HCEC 1CT (cell line): ENCODE measurements around the gene ITGA6.
A peak's percentile ranks its signal among the peaks of the same experiment; 100 is the strongest.

Experiments
- DNase-seq: peaks from one replicate; pipeline ENCODE4 v3.0.0-alpha.2; 2017

Gene ITGA6

DNA sequence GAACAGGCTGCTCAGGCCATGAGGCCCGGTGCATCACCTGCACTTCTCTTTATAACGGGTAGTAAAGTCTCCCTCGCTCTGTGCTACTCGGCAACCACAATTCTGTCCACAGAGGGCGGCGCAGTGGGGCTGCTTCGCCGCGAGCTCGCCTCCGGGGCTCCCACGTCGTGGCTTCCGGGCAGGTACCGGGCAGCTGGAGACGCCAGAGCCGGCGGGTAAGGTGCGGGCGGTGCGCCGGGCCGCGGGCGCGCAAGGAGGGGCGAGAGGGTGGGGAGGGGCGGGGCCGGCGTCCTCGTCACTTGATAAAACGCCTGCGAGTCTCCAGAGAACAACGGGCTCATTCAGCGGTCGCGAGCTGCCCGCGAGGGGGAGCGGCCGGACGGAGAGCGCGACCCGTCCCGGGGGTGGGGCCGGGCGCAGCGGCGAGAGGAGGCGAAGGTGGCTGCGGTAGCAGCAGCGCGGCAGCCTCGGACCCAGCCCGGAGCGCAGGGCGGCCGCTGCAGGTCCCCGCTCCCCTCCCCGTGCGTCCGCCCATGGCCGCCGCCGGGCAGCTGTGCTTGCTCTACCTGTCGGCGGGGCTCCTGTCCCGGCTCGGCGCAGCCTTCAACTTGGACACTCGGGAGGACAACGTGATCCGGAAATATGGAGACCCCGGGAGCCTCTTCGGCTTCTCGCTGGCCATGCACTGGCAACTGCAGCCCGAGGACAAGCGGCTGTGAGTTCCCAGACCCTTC lies at the start of gene ITGA6:
TSS of gene ITGA6 (plus strand) at position 331 of the 734 bp plus-strand sequence.
- DNase-seq = peak; percentile 67

- peak; percentile 7 for DNase-seq
Measured at GRCh38 chr2:172380436-172381274, 46.7 kb upstream of the ITGA6 start.

DNA sequence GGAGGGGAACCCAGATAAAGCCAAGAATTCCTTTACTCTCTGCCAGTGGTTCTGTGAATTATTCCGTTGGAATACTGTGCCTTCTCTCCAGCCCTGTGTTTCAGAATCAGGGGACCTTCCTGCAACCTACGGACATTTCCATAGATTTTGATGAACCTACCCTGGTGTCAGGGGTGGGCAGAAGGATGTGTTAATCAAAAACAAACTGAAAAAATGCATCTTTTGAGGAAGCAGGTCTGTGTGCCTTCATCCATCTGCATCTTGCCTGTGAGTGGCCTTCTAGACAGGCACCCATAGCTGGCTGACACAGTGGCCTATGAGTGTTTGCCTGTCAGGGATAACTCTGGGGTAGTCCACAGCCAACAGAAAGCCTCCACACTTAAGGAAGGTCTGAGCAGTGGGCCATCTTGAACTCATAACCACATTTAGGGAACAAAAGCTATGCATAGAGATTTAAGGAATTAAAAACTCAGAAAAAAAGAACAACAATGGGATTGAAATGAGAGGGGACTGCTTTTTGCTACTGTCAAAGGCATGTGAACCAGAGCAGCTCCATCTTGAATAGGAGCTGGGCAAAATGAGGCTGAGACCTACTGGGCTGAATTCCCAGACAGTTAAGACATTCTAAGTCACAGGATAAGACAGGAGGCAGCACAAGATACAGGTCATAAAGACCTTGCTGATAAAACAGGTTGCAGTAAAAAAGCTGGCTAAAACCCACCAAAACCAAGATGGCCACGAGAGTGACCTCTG lies 45.9 kb upstream of the ITGA6 start:
- no peak for DNase-seq

- no peak for DNase-seq
Measured at GRCh38 chr2:172387361-172387760, 40.0 kb upstream of the ITGA6 start.

DNA sequence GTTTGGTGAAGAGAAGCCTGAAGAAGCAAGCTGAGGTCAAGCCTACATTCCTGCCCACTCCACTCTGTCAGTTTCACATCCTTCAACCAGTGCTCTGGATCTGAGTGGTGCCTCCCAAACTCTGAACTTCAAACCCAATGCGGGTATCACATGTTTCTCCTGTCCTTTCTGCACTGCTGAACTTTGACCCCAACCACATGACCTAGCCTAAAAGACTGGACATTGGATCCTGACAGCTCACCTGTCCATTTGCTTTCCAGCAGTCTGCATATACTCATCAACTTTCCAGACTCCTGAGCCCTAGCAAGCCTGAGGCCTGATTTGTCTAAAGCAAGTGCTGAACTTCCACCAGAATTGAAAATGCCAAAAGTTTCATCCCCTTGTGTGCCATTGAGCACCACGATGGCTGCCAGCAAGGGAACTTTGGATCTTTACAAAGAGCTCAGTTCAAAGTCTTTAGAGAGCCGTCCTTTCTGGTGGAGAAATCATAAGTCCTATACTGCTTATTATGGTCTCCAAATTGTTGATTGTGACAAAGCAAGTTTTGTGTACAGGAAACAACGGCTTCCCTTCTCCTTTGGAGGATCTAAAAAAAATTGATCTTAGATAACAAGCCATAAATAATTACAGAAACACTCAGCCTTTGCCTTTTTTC lies 37.6 kb upstream of the ITGA6 start:
- no peak for DNase-seq

DNA sequence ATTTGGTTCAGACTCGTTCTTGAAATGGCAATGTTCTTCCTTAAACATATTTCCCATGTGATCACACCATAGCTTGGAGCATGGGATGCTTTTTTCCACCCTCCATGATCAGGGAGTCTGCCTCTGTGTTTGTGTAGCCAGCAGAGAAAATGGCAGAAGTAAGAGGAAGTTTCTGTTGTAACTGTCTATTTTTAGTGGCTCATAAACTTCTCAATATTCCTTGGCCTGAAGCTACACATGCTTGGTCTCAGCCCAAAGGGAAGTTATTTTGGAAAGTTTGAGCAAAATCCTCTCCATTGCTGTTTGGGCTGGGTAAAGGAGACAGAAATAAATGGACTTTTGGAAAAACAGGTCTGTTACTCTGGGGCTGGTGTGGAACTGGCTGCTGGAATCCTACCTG lies 33.4 kb upstream of the ITGA6 start:
- DNase-seq = no peak

- no peak for DNase-seq
Measured at GRCh38 chr2:172395503-172395902, 31.9 kb upstream of the ITGA6 start.

DNA sequence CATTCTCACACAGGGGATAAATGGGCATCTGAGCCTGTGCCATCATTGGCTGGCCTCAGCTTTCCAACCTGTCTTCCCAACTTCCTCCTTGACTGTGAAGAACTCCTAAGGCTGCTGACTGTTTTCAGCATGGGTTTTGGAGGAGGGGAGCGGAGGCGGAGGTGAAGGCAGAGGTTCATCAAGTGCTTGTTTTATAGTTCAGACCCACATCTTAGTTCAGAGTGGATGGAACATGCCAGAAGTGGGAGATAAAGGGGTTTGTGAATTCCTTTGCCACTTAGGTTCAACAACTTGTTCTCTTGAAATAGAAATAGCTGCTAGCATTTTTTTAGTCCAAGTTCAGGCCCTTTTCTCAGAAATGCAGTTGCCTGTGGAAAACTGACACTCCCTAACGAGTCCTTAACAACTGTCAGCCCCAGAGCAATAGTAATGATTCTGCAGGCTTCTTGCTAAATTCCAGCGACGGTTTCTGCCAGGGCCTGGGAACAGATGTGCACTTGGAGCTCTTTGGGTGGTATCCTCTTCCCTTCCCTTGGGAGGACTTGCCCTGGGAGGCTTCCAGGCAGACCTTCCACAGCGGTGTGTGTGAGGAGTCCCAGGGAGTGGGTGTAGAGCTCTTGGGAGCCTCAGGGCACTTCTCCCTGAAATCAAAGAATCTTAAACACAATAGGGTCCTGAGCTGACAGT lies 30.1 kb upstream of the ITGA6 start:
- DNase-seq = no peak

- no peak for DNase-seq
Measured at GRCh38 chr2:172398440-172398839, 28.9 kb upstream of the ITGA6 start.

DNA sequence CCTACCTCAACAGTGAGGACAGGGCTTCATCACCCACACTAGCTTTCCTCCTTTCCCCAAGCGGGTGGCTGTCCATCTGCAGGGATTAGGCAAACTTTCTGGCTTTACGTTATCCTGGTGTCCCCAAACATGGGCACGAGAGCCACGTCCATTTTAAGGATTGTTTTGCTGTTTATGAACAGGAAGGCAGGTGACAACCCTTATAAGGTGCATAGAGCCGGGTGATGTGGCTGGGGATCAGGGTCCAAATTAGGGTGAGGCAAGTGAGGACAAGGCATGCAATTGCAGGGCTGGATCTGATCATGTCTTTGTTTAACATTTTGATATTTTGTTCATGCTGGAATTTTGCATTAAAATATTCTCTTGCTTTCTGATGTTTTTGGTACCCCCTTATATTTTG lies 27.6 kb upstream of the ITGA6 start:
- no peak for DNase-seq

DNA sequence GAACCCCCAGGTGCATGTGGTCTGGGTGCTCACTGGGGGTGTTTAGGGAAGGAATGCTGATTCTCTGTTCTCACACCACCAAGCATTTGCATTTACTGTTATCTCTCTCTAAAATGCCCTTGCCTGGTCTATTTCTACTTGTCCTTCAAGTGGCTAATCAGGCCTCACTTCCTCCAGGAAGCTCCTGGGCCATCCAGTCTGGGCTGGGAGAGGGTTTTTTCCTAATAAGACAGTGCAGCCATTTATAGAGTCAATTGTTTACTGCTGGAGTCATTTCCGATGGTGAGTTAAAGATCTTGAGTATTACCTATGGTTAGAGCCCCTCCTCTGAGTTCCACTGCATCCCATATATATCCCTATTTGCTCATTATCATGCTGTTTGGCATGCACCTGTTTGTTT lies 25.2 kb upstream of the ITGA6 start:
- no peak for DNase-seq

DNA sequence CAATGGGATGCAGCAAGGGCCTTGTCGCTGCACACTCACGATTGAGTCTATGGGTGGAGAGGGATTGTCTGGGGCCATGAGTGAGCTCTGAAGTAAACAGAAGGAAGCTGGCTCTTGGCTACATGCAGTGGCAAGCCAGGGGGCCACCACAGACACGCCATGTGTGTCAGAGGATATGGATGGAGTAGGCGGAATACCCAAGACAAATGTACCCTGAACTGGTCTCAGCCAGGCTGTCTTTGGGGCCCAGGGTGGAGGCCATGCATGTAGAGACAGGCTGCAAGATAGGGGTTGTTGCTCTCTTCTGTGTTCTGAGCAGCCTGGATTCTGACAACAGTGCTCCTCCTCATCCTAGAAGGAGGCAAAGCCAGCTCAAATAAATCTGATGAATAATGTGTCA lies 24.0 kb upstream of the ITGA6 start:
- DNase-seq = no peak

- DNase-seq = no peak
Measured at GRCh38 chr2:172403881-172404468, 23.4 kb upstream of the ITGA6 start.

DNA sequence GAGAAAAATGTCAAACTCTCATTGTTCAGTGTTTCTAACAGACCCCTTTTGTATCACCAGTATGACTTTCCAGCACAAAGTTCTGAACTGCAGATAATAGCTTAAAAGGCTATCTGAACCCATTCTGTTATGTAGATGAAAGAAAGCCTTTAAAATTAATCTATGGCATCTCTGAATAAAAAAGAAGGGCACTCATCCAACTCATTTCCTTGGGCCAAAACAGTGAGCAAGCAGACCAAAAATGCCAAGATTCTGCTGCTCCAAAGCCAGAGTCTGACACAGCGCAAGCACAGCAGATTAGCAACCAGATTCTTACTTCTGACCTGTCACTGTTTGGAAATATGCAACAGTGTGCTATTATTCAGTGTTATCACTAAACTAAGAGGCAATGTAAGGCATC lies 22.6 kb upstream of the ITGA6 start:
- peak; percentile 77 for DNase-seq

DNA sequence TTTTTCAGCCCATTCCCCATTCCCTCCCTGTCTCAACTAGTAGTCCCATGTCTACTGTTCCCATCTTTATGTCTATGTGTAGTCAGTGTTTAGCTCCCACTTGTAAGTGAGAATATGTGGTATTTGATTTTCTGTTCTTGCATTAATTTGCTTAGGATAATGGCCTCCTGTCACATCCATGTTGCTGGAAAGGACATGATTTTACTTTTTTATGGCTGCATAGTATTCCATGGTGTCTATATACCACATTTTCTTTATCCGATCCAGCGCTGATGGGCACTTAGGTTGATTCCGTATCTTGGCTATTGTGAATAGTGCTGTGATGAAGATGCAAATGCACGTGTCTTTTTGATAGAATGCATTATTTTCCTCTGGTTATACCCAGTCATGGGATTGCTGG lies 21.7 kb upstream of the ITGA6 start:
- no peak for DNase-seq

DNA sequence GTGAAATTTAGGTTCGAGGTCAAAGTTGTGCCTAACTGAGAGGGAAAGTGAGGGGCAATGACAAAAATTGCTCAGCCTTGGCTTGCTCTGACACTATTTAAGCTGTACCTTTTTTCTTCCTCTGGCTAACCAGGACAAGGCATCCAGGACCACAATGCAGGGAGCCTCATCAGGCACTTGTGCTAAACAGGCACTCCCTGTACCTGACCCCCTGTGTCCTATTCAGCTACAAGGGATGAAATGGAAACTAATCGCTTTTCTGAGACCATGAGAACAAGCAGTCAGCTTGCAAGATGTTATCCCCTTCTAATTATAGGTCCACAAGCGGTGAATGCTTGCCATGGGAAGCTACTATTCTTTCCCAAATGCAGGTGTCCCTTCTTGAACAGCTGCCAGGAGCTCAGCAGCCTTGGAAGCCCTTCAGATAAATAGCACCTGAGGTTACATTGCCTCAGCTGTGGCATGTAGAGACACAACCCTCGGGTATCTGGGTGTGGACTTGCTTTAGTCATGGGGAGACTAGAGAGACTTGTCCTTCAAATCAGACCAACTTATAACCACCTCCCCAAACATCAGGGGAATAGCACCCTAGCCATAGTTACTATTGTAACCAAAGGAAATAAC lies 19.1 kb upstream of the ITGA6 start:
- DNase-seq = no peak

DNA sequence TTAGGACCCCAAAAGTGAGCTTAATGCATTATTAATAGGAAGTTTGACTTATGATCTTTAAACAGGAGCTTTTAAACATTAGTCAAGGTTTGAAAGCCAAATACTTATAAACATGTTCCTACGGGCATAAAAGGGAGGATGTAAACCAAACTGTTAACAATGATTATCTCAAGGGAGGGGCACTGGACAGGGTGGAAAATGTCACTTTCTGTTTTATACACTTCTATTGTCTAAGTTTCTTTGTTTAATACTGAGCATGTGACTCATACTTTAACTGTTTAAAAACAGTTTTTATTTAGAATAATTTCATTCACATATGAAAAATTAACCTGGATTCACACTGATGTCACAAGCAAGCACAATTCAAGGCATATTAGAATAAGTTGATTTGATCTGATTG lies 18.3 kb upstream of the ITGA6 start:
- no peak for DNase-seq

DNA sequence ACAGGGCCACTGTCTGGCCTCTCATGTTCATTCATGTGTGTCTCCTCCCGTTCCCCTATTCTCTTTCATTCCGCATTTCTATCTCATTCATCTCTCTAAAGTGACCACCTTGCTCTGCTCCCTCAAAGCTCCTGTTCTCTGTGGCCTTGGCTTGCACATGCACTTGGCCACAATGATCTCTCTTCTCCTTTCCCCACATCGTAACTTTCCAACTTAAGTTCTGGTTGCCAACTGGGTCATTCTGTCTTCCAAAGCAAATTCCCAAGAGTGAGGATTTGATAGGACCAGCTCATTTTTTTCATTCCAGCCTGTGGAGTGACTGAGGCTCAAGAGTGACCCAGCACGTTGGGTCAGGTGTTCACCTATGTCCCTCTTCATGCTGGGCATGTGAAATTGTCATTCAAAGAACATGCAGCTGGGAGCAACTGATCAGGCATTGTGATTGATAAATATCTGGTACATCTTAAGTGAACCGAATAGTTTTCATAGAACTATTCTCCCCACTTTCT lies 14.3 kb upstream of the ITGA6 start:
- DNase-seq = no peak

DNA sequence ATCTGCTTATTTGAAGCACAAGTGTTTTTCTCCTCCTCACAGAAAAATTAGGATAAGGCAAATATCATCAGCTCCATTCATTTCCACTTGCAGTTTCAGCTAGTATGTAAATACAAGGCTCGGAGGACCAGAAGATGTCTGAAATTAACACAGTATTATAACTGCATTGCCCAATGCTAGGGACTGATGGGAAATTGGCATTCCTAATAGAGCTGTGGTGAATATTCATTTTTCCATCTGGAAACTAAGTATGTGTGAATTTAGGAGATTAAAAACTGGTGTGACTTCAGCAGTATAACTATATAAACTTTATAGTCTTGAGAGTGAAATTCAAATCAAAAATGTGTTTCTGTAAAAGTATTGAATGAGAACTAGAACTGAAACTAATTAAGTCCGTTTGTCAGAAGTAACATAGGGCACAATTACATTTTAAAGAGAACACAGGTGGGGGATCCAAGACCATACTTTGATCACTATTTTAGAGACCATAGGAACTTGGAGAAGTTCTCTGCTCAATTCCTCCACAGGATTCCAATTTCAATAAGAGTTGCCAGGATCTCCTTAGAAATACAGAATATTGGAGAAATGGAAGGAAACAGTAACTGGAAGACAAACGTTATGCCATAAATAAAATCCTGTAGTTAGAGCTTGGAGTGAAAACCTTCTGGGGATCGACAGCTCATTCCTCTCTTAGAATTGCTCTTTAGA lies 12.1 kb upstream of the ITGA6 start:
- no peak for DNase-seq

GRCh38 chr2:172415865-172416183 lies 11.6 kb upstream of the ITGA6 start:
- no peak for DNase-seq
